NT2/D1 (cell line): ENCODE data around the gene RETREG3.

Experiments
- SUZ12 ChIP-seq: IDR thresholded peaks from 2 replicates; pipeline ENCODE4 v1.6.1; 2011; ENCODE audit not compliant: insufficient read length, insufficient read depth; ENCODE audit errors: extremely low read depth
- YY1 ChIP-seq: IDR thresholded peaks from 2 replicates; pipeline ENCODE4 v1.6.1; 2011; ENCODE audit not compliant: insufficient read length, insufficient read depth
- ZNF274 ChIP-seq: IDR thresholded peaks from 2 replicates; pipeline ENCODE4 v1.6.1; 2011; ENCODE audit warnings: mild to moderate bottlenecking, low read depth, low read length

DNA sequence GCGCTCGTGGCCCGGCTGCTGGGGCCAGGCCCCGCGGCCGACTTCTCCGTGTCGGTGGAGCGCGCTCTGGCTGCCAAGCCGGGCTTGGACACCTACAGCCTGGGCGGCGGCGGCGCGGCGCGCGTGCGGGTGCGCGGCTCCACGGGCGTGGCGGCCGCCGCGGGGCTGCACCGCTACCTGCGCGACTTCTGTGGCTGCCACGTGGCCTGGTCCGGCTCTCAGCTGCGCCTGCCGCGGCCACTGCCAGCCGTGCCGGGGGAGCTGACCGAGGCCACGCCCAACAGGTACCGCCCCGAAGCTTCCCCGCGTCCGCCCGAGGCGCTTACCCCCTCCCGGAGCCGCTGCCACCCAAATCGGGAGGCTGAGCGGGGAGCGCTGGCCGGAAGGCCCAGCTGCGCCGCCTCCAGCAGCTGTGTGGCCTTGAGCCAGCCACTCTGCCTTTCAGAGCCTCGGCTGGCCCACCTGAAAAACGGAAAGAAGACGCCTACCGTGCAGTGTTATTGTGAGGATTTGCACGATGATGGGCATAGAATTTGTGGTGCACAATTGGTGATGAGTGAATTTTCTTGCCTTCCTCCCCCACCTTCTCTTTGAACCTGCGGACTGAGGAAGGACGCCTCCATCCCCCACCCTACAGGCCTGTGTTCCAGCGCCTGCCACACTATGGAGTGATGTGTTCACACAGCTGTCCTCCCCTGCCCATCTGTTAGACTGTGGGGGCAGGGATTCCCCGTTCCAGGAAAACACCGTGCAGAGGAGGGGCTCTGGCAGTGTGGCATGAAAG lies 72.6 kb downstream of the RETREG3 start:
- TF ChIP-seq SUZ12 (no peak), YY1 (no peak), ZNF274 (no peak)
